Activated CD8-positive, alpha-beta memory T cell treated with anti-CD3 and anti-CD28 coated beads, Interleukin-2, amount 50 U/mL, for 1 hour (primary cell): ENCODE measurements around the gene RAB11FIP3.
"Not testable (repeated sequence)": the region's sequence is repeated elsewhere in the genome, so short reads cannot be mapped to it uniquely, and the experiment has no call there.

Source experiments
- DNase-seq: peaks from one replicate; pipeline ENCODE4 v3.0.0-alpha.2; 2020; ENCODE audit errors: extremely low read depth

Gene RAB11FIP3

GRCh38 chr16:425082-425718 lies at the start of gene RAB11FIP3:
Gene RAB11FIP3 (plus strand): TSS chr16:425649. CDS start chr16:426007, 358 bp downstream.
- peak; percentile 41 for DNase-seq

DNA sequence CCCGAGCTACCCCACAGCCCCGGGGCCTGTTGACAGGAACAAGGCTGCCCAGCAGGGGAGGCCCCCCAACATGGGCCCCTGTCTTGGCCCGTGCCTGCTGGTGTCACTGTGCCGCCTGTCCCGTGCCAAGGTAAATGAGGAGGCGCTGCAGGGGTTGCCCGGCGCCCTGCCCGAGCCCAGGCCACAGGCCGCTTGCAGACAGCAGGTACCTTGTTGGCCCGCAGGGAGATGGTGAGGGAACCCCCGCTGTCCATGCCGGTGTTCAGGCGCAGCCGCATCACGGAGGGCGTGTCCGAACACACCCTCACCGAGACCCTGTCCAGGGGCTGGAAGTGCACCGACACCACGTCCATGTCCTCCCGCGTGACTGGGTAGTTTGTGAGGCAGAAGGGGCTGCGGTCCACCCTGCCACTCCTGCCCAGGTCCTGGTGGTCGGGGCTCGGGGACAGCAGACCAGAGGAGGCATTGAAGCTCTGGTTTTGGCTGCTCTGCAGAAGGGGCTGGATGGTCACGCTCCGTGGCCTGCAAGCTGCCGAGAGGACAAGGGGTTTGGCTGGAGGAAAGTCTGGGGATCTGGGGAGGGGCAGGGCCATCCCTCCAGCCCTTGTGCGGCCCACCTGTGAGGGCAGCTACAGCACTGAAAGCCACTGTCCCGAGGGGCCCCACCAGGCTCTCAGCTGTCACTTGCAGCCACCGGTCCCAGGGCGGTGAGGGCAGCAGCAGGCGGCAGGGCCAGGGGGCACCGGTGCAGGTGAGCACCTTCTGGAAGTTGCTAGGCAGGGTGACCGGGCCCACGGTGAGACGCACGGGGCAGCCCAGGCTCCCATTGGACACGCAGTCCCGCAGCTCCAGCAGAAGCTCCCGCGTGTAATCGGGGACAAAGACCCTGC lies 49.3 kb upstream of the RAB11FIP3 start:
- no peak for DNase-seq

DNA sequence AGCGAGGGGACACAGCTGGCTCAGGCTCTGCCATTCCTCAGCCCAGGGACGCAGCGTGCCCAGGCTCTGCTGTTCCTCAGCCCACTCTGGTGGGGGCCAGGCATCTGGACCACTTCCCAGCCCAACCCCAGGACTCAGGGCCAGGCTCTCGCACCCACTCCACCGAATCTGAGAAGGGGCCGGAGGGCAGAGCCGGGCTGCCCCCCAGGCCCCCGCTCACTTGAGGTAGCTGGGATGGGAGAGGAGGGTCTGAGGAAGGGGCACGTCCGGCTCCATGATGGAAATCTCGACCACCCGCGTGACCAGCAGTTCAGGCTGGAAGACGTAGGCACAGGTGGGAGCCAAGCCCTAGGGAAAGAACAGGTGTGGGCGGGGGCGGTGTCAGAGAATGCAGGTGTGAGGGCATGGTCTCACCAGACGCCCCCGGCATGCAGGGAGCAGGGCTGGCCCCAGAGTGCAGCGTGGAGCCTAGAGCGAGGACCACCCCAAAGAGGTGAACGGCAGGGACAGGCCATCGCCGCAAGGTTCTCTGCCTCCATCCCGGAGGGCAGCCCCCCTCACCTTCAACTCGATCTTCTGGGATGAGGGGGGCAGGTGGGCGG lies 48.5 kb upstream of the RAB11FIP3 start:
- no peak for DNase-seq

DNA sequence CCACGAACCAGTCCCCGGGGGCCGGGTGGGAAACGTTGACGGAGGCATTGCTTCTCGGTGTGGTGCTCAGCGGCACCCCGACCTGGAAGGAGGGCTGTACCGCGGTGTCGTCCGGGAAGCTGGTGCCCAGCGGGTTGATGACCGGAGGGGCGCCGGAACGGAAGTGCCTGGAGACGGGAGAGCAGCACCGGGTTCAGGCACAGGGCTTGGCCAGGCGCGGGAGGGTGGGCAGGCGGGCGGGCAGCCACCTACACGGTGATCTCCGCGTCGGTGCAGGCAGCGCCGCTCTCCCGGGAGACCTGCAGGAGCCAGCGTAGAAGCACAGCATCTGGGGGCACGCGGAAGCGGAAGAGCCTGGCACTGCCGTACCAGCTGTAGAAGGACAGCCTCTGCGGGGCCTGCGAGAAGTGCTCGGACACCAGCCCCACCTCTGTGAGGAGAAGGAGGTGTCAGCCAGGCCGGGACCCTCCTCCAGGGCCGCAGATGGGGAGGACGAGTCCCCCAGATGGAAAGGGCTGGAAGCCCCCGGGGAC lies 48.0 kb upstream of the RAB11FIP3 start:
- no peak for DNase-seq

DNA sequence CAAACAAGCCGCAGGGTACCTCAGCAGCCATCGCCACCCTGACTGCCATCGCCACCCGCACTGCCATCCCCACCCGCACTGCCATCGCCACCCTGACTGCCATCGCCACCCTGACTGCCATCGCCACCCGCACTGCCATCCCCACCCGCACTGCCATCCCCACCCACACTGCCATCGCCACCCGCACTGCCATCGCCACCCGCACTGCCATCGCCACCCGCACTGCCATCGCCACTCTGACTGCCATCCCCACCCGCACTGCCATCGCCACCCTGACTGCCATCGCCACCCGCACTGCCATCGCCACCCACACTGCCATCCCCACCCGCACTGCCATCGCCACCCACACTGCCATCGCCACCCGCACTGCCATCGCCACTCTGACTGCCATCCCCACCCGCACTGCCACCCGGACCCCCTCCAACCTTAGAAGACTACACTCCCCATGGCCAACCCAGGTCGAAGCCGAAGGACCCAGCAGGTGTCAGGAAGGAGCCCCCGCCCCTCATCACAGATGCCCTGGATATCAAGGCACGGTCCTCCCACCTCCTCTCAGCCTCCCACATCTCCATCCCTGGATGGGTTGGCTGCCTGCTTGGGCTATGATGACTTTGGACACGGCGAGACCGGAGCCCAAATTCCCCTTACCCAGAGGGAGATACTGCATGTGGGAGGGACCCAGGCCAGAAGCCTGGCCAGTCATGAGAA lies 47.2 kb upstream of the RAB11FIP3 start:
- DNase-seq = not testable (repeated sequence)

- no peak for DNase-seq
Observed at GRCh38 chr16:378821-379182, 46.6 kb upstream of the RAB11FIP3 start.

DNA sequence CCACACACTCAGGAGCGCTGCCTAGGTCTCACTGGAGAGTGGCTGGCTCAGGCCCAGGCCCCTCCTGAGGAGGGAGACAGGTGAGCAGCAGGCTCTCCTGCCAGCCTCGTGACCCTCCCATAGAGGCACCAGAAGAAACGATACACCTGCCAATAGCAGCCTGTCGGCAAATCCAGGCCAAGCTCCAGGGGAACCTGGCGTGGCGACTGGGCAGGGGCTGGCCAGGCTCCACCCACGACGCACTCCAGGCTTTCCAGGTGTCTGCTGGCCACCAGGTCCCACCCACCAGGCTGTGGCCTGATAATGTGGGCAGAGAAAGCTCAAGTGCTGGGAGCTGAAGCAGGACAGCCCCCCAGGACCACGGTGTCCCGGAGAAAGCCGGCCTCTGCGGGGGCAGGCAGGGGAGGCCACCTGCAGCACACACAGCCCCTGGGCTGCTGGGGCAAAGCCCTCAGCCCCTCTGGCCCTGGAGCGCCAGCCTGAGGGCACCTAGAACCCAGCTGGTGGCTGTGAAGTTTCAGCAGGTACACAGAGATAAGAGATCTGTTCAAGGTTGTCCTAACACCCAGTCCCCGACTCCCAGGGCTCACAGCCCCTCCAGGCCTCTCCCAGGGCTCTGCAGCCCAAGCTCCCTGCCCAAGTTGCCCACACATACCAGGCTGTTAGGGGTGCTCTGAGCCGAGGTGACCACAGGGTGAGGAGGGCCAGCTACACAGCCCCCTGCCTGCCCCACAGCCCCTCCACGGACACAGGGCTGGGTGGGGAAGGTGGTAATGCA lies 46.1 kb upstream of the RAB11FIP3 start:
- DNase-seq = no peak

GRCh38 chr16:379961-380761 lies 45.3 kb upstream of the RAB11FIP3 start:
- DNase-seq = no peak

GRCh38 chr16:380762-381011 lies 44.8 kb upstream of the RAB11FIP3 start:
- DNase-seq = no peak

DNA sequence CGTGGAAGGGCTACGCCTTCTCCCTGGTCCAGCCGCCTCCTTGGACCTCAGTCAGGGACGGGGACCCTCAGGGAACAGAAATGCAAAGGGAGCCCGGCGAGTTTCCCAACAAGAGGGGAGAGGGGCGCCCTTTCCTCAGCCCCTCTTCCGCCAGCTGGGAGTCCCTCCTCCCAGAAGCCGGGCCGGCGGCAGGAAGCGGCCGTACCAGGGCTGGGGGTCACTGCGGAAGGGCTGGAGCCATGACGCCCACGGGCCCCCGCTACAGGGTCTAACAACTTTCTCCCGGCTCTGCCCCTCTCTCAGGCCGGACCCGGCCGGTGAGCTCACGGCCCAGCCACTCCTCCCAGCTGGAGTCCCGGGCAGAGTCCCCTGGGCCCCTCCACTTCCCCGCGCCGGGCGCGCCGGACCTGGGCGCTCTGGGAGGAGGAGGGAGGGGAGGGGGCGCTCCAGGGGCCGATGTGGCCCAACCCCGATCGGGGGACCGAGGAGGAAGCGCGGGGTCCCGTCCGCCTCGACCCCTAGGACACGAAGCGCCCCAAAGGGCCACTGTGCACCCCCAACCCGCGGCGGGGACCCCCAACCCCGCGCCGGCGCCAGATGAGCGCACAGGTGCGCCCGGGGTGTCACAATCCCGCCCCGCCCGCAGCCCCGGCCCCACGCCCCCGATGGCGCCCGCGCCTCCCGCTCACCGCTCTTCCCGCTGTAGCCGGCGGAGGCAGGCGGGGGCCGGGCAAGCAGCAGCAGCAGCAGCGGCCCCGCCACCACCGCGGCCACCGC lies 44.2 kb upstream of the RAB11FIP3 start:
- DNase-seq = no peak

GRCh38 chr16:381789-382717 lies 43.4 kb upstream of the RAB11FIP3 start, which contains the start of gene PGAP6:
Gene PGAP6 (minus strand): TSS chr16:381978. CDS start chr16:381821, 157 bp downstream.
- no peak for DNase-seq

- DNase-seq = no peak
Observed at GRCh38 chr16:383326-384051, 42.0 kb upstream of the RAB11FIP3 start.

GRCh38 chr16:386641-387156 lies 38.8 kb upstream of the RAB11FIP3 start:
- DNase-seq = no peak

DNA sequence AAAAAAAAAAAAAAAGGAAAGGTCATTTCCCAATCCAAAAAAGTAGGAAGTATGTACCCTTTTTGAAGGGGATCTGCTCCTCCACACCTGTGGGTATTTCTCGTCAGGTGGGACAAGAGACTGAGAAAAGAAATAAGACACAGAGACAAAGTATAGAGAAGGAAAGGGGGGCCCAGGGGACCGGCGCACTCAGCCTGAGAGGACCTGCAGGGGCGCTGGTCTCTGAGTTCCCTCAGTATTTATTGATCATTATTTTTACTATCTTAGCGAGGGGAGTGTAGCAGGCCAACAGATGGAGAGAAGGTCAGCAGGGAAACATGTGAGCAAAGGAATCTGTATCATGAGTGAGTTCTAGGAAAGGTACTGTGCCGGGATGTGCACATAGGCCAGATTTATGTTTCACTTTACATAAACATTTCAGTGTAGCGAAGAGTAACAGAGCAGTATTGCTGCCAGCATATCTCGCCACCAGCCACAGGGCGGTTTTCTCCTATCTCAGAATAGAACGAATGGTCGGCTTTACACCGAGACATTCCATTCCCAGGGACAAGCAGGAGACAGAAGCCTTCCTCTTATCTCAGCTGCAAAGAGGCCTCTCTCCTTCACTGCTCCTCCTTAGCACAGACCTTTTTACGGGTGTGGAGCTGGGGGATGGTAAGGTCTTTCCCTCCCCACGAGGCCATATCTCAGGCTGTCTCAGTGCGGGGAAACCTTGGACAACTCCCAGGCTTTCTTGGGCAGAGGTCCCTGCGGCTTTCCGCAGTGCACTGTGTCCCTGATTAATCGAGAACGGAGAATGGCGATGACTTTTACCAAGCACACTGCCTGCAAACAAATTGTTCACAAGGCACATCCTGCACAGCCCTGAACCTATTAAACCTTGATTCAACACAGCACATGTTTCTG lies 37.4 kb upstream of the RAB11FIP3 start:
- DNase-seq = not testable (repeated sequence)

DNA sequence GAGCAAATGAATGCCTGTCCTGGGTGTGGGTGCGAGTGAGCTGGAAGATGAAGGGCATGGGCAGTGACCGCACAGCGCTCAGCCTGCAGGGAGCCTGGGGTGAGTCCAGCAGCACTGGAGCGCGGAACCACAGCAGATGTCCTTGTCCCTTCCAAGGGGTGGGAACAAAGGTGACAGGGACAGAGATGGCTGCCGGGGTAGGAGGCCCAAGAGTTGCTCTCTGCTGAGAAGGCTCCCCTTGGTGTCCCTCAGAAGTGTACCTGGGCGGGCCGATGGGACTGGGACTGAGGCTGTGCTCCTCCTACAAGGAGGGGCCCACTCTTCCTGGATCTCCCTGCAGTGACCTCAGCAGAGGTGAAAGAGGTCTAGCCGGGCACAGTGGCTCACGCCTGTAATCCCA lies 36.1 kb upstream of the RAB11FIP3 start:
- no peak for DNase-seq

GRCh38 chr16:391885-392335 lies 33.5 kb upstream of the RAB11FIP3 start:
- peak; percentile 54 for DNase-seq
